GM18520 (cell line): ENCODE measurements around the gene ARHGAP6.
"Not testable (repeated sequence)": the region's sequence is repeated elsewhere in the genome, so short reads cannot be mapped to it uniquely, and the experiment has no call there.

Source experiments
- ATAC-seq: cut with Tn5 transposase; IDR thresholded peaks from one replicate; pipeline ENCODE4 v1.9.1; 2021; ENCODE audit not compliant: unreplicated experiment

Gene ARHGAP6

DNA sequence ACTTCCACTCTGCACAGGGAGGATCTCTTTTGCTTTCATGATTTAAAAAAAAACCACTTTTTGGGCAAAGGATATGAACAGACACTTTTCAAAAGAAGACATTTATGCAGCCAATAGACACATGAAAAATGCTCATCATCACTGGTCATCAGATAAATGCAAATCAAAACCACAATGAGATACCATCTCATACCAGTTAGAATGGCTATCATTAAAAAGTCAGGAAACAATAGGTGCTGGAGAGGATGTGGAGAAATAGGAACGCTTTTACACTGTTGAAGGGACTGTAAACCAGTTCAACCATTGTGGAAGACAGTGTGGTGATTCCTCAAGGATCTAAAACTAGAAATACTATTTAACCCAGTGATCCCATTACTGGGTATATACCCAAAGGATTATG is 87.4 kb downstream of the ARHGAP6 start:
- ATAC-seq: not testable (repeated sequence)

DNA sequence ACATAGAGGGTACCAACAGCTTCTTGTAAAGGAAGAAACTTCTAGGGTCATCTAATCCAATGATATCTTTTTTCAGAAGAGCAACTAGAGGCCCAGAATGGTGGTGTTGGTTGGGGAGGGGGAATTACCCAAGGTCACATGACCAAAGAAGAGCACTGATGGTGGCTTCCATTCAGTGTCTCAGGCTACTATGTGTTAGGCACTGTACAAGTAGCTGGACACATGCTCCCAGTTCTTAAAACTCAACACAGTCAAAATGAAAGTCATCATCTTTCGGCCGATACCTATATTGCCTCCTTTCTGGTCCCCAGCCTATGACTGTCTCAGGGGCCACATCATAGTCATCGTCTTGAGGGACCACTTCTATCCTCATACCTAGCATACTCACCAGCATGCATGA is 88.1 kb downstream of the ARHGAP6 start:
- ATAC-seq: no peak

DNA sequence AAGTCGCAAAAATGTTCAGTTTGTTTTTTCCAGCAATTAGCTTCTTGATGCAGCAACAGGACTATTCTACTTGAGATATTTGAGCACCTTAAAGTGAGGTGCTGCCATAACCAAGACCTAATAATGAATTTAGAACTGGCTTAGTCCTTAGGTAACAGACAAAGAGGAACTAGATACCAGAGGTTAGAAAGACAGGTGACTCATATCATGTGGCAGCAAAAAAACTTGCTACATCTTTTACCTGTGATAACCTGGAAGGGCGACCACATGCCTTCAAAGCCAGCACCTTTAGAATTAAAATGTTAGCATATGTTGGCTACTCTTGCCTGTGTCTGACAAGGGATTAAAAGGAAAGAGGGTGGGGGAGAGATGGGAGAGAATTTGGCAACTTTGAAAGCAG is 90.4 kb downstream of the ARHGAP6 start:
- ATAC-seq: no peak

DNA sequence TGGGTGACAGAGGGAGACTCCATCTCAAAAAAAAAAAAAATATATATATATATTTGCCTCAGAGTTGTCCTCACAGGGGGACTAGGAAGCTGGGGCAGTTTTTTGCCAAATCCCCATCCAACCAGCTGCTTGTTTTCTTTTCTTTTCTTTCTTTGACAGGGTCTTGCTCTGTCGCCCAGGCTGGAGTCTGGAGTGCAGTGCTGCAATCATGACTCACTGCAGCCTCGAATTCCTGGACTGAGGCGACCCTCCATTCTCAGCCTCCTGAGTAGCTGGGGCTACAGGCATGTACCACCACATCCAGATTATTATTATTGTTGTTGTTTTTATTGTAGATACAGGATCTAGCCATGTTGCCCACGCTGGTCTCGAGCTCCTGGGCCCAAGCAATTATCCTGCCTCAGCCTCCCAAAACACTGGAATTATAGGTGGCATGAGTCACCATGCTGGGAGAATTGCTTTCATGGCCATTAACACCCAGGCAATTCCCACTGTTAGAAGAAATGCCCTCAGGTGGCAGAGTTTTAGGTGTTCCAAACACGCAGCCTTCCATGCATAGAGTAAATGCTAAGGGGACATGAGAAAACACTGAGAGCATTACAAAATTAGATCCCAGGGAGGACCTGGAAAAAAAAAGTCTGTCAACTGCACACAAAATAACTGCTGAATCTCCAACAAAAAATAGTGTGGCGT is 98.0 kb downstream of the ARHGAP6 start:
- no peak for ATAC-seq

DNA sequence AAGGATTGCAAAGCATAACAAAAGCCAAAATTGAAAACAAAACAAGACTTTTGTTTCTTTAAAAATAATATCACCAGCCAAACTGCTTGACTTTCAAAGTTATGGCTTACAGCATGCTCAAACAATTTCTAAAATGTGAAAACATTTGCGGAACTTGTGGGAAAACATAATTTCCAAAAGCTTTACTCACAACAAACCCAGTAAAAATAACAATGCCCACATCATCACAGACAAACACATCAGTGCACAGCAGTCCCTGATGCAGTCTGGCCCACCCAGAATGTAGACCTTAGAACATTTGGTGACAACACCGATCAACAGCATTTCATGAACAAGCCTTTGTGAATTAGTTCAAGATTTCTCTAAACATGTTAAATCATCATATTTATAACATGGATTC is 98.9 kb downstream of the ARHGAP6 start:
- no peak for ATAC-seq

DNA sequence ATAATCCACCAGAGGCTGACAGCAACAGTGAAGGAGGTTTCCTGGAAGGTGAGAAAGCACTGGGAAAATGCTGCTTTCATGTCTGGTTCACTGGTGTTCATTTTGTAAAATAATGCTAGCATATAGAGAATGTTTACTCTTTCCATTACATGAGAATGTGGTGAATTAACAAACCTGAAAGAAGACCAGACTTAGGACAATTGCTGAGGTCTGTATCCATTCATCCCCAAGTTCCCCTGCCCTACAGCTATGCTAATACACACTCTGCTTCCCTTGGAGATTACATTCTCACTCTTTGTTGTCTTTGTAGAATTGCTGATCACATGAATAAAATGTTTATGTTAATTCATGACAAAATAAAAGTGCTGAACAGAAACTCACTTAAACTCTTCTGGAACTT is 99.5 kb downstream of the ARHGAP6 start:
- no peak for ATAC-seq

DNA sequence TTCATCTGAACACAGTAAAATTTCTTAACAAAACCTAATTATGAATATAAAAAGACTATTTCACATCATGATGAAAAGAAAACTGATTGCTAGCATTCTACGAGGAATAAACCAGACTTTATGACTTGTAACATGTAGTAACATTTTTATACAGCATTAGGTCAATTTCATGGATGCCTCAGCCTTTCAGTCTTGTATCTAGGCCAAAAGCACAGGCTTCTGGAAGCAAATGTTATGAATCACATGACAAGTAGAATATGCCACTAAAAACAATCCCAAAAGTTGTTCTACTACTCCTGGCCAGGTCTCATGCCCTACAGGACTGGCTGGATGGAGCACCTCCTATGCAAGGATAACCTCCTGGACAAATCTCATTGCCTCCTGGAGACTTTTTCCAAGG is 101.2 kb downstream of the ARHGAP6 start:
- ATAC-seq: no peak

DNA sequence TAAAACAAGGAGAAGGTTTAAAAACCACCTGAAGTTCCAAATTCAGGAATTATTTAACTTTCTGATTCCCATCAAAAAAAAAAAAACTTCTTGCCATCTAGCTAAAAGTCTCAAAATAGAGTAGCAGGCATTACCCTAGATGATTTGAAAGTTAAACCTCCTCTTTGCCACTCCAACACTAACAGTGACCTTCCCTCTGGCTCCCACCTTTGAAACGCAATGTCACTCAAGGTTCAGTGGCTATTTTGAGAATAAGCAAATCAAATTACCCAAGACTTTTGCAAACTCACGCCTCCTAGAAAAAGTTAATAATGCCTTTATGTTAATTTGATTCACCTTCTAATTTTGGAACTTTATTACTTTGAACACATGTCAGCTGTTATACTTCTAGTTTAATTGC is 103.2 kb downstream of the ARHGAP6 start:
- no peak for ATAC-seq

DNA sequence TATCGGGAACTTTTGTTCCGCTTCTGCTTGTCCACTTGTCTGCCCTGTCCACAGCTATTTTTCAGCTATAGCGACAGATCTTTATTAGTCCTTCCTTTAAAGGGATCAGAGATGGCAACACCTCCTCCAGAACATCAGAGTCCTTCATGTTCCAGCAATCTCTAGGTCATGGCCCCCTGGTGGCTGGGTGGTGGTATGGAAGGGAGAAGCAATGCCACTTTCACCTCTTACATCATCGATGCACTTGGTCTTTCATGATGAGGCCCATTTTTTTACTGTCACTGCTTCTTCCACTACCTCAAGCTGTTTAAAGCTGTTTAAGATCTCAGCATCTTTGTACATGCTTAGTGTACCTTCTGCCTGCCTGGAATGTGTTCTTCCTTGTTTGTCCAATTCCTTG is 106.7 kb downstream of the ARHGAP6 start:
- ATAC-seq: no peak

DNA sequence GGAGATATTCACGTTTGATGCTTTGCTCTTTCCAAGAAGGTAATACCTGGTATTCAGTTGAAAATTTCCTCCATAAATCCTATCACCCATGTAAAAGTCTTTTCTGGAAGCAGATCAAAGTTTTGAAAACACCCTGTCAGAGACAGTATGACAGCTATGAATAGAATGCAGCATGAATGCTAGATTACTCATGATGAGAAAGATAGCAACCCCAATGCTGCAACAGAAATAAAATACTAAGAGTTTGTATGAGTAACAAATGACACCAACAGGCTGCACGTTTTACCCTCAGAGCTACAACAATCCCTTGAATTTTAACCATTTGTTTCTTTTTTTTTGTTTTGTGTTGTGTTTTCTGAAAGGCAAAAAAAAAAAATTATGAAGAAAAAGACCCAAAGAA is 108.6 kb downstream of the ARHGAP6 start:
- ATAC-seq: no peak

DNA sequence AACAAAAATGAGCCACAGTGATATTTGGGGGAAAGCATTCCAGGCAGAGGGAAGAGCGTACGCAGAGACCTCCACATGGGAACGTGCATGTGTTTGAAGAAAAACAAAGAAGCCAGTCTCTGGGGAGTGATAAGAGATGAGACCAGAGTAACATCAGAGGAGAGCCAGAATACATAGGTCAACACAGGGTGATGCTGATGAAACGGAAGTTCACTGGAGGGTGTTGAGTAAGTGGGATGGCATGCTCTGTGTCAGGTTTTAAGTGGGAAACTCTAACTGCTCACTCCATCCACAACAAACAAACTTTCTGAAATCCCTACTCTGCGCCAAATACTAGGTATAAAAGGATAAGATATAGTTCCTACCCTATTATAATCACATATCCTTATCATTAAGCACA is 110.0 kb downstream of the ARHGAP6 start:
- no peak for ATAC-seq

DNA sequence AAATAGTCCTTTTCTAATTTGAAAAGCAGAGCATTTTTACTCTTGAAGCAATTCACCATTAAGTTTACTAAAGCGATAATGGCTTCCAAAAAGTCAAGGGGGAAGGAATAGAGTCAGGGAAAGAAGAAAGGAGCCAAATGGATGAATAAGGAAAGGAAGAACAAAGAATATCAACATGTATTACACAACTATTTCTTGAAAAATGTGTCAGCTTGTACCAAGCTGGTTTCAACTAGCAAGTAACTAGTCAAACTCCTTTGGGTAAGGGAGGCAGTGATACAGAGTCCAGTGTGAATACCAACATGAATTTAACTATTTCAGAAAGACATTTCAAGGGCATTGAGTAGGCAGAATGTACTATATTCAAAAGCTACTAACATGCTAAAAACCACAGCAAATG is 112.1 kb downstream of the ARHGAP6 start:
- no peak for ATAC-seq

DNA sequence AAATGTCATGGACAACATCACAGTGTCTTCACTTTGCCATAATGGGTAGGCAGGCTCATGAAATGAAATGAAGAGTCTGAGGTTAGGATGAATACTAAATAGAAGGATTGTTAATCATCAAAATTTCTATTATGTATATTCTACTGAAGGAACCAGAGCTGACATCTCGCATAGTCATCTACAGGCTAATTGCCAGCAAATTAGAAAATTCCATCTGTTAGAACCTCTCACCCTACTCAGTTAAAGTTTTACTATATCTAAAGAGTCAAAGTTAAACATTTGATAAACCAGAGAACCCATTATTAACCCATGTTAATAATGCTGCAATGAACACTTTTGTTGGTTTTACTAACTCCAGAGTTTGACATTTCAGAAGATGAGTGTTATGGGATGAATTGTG is 114.6 kb downstream of the ARHGAP6 start:
- no peak for ATAC-seq

DNA sequence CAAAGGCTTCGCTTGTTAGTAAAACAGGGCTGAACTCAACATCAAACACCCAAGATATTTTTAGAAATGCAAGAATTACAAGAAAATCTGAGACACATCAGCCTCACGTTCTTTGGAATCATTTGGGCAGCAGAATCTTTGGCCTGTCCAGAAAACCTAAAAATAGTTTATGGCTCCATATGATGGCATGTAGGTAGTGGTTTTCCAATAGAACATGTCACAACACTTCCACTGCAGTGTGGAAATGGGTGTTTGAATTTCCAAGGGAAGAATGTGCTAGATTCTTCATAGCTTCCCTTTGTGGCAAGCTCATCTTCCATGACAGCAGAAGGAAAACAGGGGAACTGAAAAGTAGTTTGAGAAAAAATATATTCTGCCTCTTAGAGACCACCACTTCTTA is 118.8 kb downstream of the ARHGAP6 start:
- no peak for ATAC-seq

DNA sequence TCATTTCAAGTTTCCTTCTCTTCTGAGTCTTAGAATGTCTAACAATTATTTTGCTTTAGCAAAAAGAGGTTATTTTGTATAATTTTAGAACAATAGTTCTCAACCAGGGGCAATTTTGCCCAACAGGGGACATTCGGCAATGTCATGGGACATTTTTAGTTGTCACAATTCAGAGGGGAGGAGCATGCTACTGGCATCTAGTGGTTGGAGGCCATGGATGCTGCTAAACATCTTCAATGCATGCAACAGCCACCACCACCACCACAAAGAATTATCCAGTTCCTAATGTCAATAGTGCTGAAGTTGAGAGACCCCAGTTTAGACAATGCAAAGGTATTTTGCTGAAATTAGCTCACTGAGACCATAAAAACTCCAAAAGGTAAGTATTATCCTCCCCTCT is 122.5 kb downstream of the ARHGAP6 start:
- no peak for ATAC-seq

DNA sequence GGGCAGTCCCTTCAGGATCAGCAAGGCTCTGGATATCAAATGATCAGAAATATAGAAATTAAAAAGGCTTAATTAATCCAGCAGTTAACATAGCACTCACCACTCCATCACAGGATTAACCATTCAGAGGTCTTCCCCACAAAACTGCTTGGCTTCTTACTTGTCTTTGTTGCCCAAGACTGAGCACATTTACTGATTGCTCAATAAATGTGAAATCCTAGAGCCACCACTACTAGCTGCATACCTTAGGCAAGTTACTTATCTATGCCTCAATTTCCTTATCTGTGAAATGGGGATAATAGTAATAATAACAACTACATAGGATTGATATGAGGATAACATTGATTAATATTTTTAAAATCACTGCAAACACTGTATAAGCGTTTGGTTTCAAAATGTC is 124.2 kb downstream of the ARHGAP6 start:
- no peak for ATAC-seq

DNA sequence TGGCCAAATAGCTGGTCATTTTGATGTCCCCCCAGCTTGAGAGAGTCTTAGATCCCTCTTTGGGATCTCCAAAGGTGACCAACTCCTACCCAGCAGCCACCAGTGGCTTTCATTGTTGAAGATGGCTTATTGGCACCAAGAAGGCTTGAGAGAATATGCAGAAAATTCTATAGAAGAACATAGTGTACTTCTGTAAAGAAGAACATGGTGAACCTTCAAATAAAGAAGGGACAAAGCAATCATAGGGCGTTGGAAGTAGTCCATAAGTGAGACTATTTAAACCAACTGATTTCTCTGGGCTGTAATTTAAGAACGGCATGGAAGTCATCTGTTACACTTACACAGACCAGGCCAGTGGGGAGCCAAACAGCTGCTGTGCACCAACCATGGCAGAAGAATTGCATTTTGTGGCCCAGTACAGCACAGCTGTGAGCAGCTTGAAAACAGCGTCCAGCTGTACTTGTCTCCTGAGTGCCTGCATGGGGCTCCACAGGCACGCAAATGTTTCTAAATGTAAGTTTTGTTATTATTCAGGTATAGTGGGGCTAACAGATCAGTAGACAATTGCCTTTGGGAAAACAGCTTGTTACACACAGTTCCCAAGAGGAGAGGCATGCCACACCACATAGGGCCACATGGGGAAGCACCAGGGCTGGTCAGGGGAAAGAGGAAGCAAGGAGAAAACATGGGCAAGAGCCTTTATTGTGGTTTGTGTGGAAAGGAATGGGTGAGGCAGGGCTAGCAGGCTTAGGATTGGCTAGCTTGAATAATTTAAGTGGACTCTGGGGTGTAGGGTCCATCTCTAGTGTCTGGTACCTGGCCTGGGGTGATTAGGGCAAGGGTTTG is 125.0 kb downstream of the ARHGAP6 start:
- peak; percentile 57 for ATAC-seq

DNA sequence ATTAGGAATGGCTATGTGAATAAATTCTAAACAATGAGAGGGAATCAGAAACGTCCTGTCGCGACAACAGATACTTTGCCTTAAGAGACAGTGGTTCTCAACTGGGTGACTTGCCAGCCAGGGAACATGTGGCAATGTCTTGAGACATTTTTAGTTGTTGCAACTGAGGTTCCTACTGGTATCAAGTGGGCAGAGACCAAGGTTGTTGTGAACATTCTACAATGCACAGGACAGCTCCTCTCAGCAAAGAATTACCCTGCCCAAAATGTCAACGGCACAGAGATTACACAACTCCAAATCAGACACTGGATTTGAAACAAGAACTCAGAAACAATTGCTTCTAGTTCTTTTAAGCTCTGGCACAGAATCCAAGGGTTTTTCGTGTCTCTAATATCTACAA is 128.6 kb downstream of the ARHGAP6 start:
- no peak for ATAC-seq

DNA sequence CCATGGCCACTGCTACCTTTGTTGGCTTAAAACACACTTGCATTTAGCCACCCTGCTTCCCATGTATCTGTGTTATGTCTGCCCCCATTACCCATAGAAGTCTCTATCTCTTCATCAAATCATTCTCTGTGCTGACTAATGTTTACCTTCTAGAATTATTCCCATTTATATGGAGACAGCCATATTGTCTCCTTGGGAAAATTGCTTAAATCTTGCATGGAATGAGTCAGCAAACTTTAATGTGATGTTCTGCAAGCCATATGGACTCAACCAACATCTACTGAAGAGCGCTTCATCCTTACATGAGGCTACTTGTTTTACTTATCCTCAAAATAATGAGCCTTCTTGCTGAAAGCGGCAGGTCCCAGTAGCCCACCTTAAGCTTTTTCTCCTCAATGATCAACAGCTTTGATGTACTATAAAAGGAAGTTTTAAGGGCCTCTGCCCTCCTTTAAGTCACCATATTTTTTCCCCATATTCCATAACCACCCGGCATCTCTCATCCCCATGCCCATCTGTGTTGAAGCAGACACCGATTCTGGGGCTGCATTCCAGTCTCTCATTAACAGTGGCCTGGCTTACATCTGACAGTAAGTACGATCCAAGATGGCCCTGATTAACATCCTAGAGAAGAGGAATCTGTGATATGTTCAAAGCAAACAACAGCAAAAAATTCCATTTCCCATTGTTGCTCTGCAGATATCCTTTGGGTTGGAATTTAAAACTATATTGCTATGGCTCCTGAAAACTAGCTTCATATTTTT is 130.4 kb downstream of the ARHGAP6 start:
- ATAC-seq: no peak

DNA sequence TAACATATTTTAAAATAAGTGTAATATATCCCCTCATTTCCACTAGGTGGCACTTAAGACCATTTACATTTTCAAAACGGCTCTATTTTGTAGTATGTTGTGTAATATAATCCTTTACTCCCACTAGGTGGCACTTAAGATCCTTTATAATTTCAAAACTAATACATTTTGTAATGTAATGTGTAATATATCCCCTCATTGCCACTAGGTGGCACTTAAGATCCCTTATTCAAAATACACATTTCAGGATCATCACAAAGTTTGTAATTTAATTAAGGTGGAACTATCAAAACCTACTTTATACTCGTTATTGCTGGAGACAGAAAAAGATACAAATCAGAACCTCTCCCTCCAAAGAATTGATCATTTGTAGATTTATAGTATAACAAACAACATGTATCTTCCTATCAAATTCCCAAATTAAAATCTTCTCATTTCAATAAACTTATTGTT is 132.5 kb downstream of the ARHGAP6 start:
- peak; percentile 88 for ATAC-seq

DNA sequence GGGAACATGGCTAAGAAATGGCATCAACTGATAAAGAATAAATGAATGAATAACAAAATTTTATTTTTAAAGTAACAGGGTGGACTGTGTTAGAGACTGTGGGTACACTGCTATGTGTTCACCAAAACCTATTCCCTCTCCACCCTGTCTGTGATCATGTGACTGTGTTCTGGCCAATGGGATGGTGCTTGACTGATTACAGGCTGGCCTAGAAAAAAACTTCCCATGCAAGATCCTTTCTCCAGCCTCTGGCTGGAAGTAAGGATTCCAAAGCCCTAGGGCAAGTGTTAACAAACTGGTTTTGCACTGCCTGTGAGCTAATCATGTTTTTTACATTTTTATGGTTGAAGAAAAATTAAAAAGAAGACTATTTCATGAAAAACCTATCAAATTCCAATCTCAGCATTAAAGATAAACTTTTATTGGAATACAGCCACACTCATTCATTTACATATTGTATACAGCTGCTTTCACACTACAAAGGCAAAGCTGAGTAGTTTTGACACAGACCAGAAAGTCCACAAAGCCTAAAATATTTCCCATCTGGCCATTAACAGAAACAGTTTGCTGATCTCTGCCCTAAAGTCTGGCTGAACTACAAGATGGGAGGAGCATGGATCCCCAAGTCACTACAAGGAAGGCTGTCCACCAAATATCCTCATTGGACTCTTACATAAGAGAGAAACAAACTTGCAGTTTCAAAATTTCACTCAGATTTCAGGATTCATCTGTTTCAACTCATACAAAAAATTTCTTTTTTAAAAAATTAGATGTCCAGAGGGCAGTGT is 133.2 kb downstream of the ARHGAP6 start:
- no peak for ATAC-seq
